HG02678 (cell line): ENCODE results near the gene TINAGL1.
"Not testable (repeated sequence)": the region's sequence is repeated elsewhere in the genome, so short reads cannot be mapped to it uniquely, and the experiment has no call there.

Experiments
- ATAC-seq: cut with Tn5 transposase; IDR thresholded peaks from one replicate; pipeline ENCODE4 v1.9.1; 2021; ENCODE audit warnings: mild to moderate bottlenecking, moderate library complexity; ENCODE audit not compliant: unreplicated experiment

TINAGL1 gene

DNA sequence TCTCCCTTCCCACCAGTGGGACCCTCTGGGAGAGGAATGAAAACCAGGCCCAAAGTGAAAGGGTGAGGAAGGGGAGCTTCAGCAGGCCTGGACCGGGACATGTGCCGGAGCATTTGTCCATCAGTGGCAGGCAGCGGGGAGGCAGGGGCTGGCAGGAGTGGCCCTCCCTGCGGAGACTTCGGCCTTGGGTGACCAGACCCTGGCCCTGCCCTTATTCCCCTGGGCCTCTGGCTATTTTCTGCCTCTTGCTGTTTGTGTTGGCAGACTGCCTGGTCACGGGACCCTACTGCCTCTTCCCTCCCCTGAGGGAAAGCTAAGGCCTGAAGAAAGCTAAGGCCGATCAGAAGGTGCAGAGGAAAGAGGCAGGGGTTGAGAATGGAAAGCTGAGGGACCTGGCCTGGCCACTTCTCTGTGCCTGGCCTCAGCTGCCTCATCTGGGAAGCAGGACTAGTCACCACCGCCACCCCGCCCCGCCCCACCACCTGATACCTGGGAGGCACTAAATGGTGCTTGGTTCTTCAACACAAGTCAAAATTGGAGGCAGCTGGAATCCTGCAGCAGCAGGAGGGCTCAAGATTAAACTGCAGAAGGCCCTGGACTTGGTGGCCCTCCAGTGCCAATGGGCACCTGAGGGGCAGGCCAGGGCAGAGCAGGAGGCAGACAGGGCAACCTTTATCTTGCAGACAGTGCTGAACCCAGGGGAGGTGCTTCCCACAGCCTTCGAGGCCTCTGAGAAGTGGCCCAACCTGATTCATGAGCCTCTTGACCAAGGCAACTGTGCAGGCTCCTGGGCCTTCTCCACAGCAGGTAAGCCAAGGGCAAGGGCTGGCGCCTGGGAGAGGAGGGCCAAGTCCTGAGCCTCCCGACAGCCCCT, 7.9 kb downstream of the TINAGL1 start:
- no peak for ATAC-seq

- no peak for ATAC-seq
Observed at GRCh38 chr1:31584869-31585735, 8.8 kb downstream of the TINAGL1 start.

DNA sequence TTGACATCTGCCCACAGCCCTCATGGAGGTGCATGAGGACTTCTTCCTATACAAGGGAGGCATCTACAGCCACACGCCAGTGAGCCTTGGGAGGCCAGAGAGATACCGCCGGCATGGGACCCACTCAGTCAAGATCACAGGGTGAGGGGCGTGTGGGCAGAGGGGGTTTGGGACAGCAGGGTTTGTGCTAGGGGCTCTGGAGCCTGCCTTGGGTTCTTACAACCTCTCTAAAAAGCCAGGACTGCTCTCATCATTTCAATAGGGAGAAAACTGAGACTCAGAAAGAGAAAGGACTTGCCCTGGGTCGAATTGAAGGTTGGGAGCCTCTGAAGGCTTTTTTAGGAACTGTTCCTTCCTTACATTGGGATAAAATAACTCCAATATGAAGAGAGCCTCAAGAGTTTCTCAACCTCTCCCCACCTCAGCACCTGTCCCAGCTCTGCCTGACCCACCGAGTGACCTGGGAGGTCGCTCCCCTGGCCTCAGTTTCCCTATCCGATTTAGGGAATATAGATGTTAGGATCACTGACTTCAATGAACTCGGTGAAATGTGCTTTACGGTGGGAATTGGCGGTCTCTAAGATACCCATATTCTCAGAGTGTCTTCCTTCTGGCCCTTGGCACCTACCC, 9.5 kb downstream of the TINAGL1 start:
- ATAC-seq = no peak

DNA sequence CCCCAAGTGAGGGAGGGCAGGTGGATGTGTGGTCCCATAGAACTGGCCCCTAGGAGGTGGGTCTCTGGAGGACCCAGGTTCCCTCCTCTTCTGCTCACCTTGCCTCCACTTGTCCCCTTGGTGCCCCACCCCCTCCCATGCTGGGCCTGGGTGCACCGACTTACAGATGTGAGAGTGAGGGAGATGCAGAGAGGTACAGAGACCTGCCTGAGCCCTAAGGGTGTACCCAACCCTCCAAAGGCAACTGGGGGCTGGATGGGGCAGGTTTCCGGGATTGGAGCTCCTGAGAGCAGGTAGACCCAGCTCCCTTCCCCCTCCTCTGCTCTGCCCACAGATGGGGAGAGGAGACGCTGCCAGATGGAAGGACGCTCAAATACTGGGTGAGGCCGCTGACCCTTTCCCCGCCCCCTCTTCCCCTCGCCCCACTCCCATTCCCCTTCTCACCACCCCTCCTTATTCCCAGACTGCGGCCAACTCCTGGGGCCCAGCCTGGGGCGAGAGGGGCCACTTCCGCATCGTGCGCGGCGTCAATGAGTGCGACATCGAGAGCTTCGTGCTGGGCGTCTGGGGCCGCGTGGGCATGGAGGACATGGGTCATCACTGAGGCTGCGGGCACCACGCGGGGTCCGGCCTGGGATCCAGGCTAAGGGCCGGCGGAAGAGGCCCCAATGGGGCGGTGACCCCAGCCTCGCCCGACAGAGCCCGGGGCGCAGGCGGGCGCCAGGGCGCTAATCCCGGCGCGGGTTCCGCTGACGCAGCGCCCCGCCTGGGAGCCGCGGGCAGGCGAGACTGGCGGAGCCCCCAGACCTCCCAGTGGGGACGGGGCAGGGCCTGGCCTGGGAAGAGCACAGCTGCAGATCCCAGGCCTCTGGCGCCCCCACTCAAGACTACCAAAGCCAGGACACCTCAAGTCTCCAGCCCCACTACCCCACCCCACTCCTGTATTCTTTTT, 10.3 kb downstream of the TINAGL1 start:
- no peak for ATAC-seq

DNA sequence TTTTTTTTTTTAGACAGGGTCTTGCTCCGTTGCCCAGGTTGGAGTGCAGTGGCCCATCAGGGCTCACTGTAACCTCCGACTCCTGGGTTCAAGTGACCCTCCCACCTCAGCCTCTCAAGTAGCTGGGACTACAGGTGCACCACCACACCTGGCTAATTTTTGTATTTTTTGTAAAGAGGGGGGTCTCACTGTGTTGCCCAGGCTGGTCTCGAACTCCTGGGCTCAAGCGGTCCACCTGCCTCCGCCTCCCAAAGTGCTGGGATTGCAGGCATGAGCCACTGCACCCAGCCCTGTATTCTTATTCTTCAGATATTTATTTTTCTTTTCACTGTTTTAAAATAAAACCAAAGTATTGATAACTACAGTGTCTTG, 11.0 kb downstream of the TINAGL1 start:
- ATAC-seq = not testable (repeated sequence)

GRCh38 chr1:31587720-31588423, 11.6 kb downstream of the TINAGL1 start:
- no peak for ATAC-seq

- no peak for ATAC-seq
Observed at GRCh38 chr1:31588751-31589515, 12.6 kb downstream of the TINAGL1 start.

DNA sequence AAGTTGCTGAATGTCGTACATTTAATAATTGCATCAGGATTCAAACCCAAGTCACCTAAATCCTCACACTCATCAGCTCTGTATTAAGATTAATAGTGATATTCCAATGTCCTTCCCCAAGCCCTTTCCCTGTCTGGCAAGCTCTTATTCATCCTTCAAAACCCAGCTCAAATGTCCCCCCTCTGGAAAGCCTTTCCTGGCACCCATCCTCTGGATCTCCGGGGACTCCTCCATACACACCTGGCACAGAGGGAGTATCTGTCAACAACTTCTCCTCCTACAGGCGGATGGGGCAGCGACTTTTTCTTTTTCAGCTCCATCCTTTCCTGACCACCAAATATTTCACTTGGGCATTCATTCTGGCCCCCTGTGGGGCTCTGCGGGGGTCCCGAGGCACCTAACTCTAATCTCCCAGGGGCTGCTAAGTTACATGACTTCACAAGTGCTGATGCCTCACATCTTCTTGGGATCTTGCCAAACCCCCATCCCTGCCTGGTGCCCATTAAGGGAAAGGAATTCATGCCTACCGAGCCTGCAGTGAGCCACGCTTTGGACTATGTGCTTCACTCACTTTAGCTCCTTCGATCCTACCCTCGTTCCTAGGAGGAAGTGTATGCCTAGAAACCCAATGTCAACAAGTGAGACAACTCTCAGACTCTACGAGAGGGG, 15.2 kb downstream of the TINAGL1 start:
- no peak for ATAC-seq

- no peak for ATAC-seq
Observed at GRCh38 chr1:31592132-31592531, 15.8 kb downstream of the TINAGL1 start.

DNA sequence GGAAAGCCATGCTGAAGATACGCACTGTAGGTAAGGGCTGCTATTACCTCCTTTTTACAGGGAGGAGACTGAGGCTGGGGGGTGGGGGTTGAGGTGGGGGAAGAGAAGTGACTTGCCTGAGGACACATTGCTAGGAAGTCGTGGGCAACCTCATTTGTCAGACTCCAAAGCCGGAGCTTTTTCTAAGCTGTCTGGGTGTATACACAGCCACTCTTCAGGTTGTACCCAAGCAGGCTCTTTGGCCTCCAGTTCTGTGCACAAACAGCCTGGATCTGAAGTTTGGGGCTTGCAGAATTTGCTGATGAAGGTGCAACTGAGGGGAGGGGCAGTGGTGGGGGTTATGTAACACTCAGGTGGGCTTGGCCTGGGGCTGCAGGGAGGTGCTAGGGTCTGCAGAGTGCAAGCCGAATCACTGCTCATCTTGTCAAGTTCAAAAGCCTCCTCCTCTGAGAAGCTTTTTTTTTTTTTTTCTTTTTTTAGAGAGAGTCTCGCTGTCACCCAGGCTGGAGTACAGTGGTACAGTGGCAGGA, 16.9 kb downstream of the TINAGL1 start:
- no peak for ATAC-seq

- no peak for ATAC-seq
Observed at GRCh38 chr1:31593770-31594632, 17.7 kb downstream of the TINAGL1 start.

- no peak for ATAC-seq
Observed at GRCh38 chr1:31595836-31596736, 19.8 kb downstream of the TINAGL1 start.

- ATAC-seq = no peak
Observed at GRCh38 chr1:31596737-31597097, 20.4 kb downstream of the TINAGL1 start.

- ATAC-seq = no peak
Observed at GRCh38 chr1:31598980-31599379, 22.7 kb downstream of the TINAGL1 start.

GRCh38 chr1:31600641-31601040, 24.3 kb downstream of the TINAGL1 start:
- no peak for ATAC-seq

GRCh38 chr1:31602081-31602480, 25.8 kb downstream of the TINAGL1 start:
- no peak for ATAC-seq
